Omental fat pad (tissue), 4 donors: Measurements from ENCODE around the gene VILL. TPM values are rescaled to one million over a fixed set of nuclear protein-coding genes. Genes with fewer than 3 reads are reported as not detected.

Source experiments
- ATAC-seq: fragments of 150-250 bp; one replicate; pipeline ENCODE4 v1.9.1; 2016; ENCODE audit warnings: mild to moderate bottlenecking, moderate library complexity; ENCODE audit not compliant: low FRiP score
- DNase-seq: peaks from one replicate; pipeline ENCODE4 v3.0.0-alpha.2; 2019; ENCODE audit warnings: low spot score
- total RNA-seq, 4 donors: library from RNA; depleted of rRNA; stranded (reverse); fragments of >200 nt; gene quantifications; one replicate each; pipeline ENCODE4 v1.1.0, GENCODE V29; 2016
- TF ChIP-seq, protein P1 (sequence below), 3 donors: fragments of 450-650 bp; IDR thresholded peaks; one replicate each; pipeline ENCODE4 v1.5.1; 2016 to 2017; ENCODE audit warnings: antibody characterized with exemption in 3 of 3, mild to moderate bottlenecking in 3 of 3, moderate library complexity in 2 of 3

The VILL gene
- total RNA-seq, 4 donors from 2014 or later: 4.4 to 15.0 (median 5.6) TPM

DNA sequence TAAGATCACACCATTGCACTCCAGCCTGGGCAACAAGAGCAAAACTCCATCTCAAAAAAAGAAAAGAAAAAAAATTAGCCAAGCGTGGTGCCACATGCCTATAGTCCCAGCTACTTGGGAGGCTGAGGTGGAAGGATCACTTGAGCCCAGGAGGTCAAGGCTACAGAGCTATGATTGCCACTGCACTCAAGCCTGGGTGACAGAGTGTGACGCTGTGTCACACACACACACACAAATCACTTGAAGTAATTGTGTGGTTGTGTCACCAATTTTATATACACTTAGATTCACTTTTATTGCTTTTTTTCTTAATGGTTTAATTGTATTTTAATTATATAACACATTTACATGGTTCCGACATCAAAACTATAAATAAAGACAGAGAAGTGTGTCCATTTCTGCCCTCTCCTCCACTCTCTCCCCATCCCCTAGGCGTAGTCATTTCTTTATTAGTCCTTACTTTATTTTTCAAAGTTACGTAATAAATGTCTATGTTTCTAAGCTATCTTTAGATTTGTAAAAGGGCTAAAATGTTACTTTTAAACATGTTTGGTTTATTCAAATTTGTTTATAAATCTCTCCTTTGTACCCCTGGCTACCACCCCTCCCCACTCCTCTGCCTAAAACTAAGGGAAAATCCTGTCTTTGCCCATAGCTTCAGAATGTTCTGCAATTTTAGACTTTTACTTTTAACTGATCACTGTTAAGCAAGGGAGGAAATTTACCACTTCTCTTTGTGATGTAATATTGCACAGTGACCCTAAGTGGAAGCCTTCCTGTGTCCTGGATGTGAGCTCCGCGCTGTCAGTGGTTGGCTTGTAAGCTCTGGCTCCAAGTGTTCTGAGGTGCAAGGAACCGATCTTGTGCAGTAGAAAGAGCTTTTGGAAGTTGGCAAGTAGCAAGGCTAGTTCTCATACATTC is 10.8 kb upstream of the VILL start:
- DNase-seq: no peak
- no peak for ATAC-seq
- TF ChIP-seq, protein P1, sequence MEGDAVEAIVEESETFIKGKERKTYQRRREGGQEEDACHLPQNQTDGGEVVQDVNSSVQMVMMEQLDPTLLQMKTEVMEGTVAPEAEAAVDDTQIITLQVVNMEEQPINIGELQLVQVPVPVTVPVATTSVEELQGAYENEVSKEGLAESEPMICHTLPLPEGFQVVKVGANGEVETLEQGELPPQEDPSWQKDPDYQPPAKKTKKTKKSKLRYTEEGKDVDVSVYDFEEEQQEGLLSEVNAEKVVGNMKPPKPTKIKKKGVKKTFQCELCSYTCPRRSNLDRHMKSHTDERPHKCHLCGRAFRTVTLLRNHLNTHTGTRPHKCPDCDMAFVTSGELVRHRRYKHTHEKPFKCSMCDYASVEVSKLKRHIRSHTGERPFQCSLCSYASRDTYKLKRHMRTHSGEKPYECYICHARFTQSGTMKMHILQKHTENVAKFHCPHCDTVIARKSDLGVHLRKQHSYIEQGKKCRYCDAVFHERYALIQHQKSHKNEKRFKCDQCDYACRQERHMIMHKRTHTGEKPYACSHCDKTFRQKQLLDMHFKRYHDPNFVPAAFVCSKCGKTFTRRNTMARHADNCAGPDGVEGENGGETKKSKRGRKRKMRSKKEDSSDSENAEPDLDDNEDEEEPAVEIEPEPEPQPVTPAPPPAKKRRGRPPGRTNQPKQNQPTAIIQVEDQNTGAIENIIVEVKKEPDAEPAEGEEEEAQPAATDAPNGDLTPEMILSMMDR (IDR thresholded peaks at IDR 0.05): no peak

DNA sequence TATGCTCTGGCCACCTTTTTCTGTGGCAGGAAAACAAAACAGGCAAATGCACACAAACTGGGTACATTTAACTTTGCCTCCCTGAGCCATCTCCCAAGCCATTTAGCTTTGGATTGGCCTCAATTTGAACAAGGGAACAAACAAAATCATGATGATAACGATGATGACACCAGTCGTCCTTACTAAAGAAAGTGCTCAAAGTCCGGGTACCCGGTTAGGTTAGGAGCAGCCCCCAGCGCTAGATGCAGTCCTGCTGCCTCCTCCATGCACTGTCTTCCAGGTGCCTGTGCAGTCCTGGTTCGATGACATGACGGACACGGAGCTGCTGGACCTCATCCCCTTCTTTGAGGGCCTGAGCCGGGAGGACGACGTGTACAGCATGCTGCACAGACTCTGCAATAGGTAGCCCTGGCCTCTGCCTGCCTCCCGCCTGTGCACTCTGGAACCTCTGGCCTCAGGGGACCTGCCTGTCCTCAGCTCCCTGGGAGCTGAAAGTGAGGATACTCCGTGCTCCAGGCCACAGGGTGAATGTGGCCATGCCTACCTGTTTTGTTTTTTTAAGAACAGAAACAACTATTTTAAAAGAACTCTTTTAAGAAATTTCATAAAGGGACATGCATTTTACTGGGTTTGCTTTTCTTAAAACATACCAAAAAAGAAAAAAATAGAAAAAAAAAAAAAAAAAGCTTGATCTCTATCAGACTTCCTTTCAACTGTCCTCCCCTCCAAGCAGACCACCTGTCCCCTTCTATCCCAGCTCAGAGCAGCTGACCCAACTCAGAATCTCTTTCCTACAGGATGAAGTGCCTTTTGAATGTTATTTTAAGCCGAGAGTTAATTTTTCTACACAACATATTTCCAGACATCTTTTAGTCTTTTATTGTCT is 9.9 kb upstream of the VILL start:
- DNase-seq (no peak), ATAC-seq (no peak)
- TF ChIP-seq, protein P1 (IDR thresholded peaks at IDR 0.05): no peak

DNA sequence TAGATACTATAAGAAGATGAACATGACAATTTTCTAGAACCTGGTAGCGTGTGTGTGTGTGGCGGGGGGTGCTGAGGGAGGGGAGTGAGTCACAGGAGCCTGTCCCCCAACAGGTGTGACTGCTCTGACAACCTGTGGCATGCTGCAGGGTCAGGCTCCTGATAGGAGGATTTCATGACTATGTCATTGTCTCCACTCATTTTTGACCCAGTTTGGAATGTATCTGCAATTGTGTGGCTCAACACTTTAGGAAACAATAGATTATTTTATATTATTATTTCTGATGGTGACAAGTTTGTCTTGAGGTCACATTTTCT is 9.3 kb upstream of the VILL start:
- DNase-seq: no peak

DNA sequence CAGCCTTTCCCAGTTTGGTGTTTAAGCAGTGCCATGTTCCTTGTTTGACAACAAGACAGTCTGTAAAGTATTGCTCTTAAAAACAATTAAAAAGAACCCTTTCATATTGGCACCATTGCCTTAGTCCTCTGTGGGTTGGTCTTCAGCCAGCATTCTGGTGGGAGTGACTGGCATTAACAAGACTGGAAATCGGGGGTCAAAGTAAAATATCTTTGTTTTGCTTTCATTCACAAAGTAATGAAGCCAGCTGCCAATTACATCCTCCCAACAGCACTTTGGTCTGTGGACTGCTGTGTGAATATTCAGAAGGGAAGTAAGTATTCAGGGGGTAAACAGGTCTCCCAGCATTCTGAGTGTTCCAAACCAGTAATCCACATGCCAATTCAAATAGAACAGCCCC is 8.3 kb upstream of the VILL start:
- TF ChIP-seq, protein P1 (IDR thresholded peaks at IDR 0.05): no peak
- DNase-seq (no peak), ATAC-seq (no peak)

More for the DNA sequence above, 9.3 kb upstream of the VILL start:
- TF ChIP-seq, protein P1 (IDR thresholded peaks at IDR 0.05): no peak
- no peak for ATAC-seq

DNA sequence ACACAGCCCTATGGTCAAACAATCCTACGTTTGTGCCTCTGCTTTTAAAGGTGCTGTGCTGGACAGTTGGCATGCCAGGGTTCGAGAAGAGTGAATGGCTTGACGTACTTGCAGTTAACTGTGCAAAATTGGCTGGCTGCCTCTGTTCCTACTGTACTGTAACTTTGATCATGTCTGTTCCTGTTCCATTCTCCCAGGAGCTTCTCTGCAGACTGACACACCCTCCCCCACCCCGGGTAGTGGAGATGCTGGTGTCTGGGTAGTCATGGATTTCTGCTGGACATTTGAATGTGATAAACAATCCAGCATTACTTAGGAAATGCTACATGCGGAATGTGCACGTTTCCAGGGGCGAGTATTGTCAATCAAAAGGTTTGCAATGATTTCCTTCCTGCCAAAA is 6.5 kb upstream of the VILL start:
- DNase-seq: no peak
- no peak for ATAC-seq
- TF ChIP-seq, protein P1 (IDR thresholded peaks at IDR 0.05): no peak

DNA sequence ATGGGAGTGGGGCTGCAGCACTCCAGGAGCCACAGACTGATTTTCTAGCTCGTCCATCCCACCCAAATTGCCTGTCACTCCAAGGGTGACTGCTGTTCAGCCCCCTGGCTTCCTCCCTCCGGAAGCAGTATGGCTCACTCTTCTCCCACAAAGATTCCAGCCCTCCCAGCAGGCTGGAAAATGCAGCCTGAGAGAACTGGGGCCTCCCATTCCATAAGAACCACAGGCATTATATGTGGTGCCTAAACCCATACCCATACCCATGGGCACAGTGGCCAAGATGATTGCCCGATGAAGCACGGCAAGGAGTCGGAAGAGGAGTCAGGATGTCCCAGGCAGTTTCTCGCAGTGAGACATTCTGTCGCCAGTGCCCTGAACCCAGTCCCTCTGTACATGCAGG is 6.0 kb upstream of the VILL start:
- TF ChIP-seq, protein P1 (IDR thresholded peaks at IDR 0.05): no peak
- ATAC-seq (no peak), DNase-seq (no peak)
